Activated T-helper 1 cell treated with anti-CD3 and anti-CD28 coated beads, Interleukin-12 subunit alpha, Interleukin-12 subunit beta, Interleukin-2, Interleukin-4 antibody, amounts not matched to agents 30 ng/mL and 10 ng/mL and 1 ng/mL, durations not matched to agents 14 hours and 24 hours and 36 hours (primary cell): ENCODE measurements around the gene CDCP1. TPM values are rescaled to one million over a fixed set of nuclear protein-coding genes. Genes with fewer than 3 reads are reported as not detected.

Experiments
- DNase-seq: peaks from one replicate; pipeline ENCODE4 v3.0.0; 2021; ENCODE audit warnings: low spot score
- H3K27ac Mint-ChIP-seq: one replicate; pipeline ENCODE4 v1.8.0; 2021; ENCODE audit warnings: mild to moderate bottlenecking, mixed read lengths
- H3K27me3 Mint-ChIP-seq: one replicate; pipeline ENCODE4 v1.8.0; 2022; ENCODE audit warnings: mild to moderate bottlenecking, moderate library complexity, mixed read lengths; ENCODE audit not compliant: insufficient read depth
- H3K36me3 Mint-ChIP-seq: one replicate; pipeline ENCODE4 v1.8.0; 2021; ENCODE audit warnings: low read depth, mixed read lengths
- H3K4me1 Mint-ChIP-seq: one replicate; pipeline ENCODE4 v1.8.0; 2021; ENCODE audit warnings: low read depth, mixed read lengths
- H3K4me3 Mint-ChIP-seq: one replicate; pipeline ENCODE4 v1.8.0; 2021; ENCODE audit warnings: mild to moderate bottlenecking, moderate library complexity, mixed read lengths
- H3K9me3 Mint-ChIP-seq: one replicate; pipeline ENCODE4 v1.8.0; 2021; ENCODE audit warnings: mixed read lengths
- intact Hi-C: fragments of 100-400 bp; cut with micrococcal nuclease; formaldehyde crosslinking; loops from one replicate; pipeline ENCODE4 v1.15.1; 2024
- total RNA-seq: library from RNA; stranded (reverse); gene quantifications from 2 replicates; pipeline ENCODE4 v1.2.3, GENCODE V29; 2022

Gene CDCP1
- total RNA-seq, 1 donor from 2014 or later, result 1.2 TPM

DNA sequence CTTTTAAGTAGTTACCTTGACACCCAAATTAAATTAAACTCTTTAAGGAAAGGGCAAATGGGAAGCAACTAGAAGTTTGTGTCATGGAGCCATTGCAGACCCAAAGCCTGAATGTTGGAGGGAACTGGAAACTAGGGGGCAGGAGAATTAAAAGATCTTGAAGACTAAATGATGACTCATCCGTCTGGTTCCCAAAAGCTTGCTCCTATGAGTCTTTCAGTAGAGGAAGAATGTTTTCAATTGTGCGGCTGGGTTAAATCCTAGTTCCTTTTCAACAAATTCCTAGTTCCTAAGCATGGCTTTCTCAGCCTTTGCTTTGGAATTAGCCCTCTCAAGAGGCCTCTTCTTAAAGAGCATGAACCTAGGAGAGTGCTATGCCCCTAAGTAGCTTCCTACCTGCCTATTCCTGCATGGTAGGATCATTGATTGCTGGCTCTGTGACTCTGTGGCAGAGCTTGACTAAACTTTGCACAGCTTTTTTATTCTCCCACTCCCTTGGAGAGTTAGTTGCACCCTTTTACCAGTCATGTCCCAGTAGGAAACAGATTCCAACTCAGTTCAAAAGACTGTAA is 102.4 kb downstream of the CDCP1 start:
- peaks cover 31% of the 10 kb centered on the region for H3K27me3 Mint-ChIP-seq
- no peak overlapping the region for H3K27ac Mint-ChIP-seq
- no peaks in the 10 kb centered on the region for H3K36me3 Mint-ChIP-seq
- no peak for DNase-seq
- no peak overlapping the region for H3K4me3 Mint-ChIP-seq
- peaks cover 24% of the 10 kb centered on the region for H3K4me1 Mint-ChIP-seq
- H3K9me3 Mint-ChIP-seq, result no peaks in the 10 kb centered on the region
- intact Hi-C loops, result no loop called here

DNA sequence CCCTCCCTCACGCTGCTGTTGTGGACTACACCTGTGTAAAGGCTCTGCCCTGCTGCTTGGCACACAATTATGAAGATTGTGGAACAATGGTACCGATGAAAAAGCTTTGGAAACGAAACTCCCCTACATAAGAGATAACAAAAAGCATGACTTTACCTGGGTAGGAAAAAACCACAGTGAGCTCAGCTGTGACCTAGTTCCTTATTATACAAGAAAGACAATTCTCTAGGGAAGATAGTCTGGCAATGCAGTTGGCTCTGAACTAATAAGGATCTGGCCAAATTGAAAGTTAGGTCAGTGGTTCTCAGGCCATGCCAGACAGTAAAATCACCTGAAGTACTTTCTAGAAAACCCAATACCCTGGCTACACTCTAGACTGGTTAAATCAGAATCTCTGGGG is 104.0 kb downstream of the CDCP1 start:
- intact Hi-C loops, result no loop called here
- DNase-seq, result no peak
- no peak overlapping the region for H3K4me3 Mint-ChIP-seq
- H3K27me3 Mint-ChIP-seq, result peaks cover 28% of the 10 kb centered on the region
- H3K4me1 Mint-ChIP-seq, result peaks cover 24% of the 10 kb centered on the region
- no peaks in the 10 kb centered on the region for H3K9me3 Mint-ChIP-seq
- no peaks in the 10 kb centered on the region for H3K36me3 Mint-ChIP-seq
- H3K27ac Mint-ChIP-seq, result no peak overlapping the region

DNA sequence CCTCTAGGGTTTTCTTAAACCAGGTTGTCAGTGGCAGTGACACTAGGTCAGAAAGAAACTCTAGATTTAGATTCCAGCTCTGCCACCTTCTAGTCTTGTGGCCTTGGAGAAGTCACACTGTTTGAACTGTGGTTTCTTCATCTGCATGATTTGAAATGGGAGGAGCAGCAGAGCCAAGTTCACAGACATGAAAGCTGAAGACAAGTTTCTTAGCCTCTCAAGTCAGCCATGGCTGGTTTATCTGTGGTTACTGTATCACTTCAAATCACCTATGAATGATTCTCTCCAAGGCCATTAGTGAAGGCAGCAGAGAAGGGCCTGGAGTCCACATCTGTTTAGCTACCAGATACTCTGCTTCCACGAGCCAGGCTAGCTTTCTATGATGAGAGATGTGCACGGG is 104.5 kb downstream of the CDCP1 start:
- H3K36me3 Mint-ChIP-seq, result no peaks in the 10 kb centered on the region
- H3K27ac Mint-ChIP-seq, result no peak overlapping the region
- H3K4me1 Mint-ChIP-seq, result peaks cover 24% of the 10 kb centered on the region
- H3K27me3 Mint-ChIP-seq, result peaks cover 28% of the 10 kb centered on the region
- intact Hi-C loops, result loop anchor here (2.0 kb wide), 3 partner anchors 13 to 467 kb away; no protein-coding TSS in a partner anchor
- no peak for DNase-seq
- no peak overlapping the region for H3K4me3 Mint-ChIP-seq
- H3K9me3 Mint-ChIP-seq, result no peaks in the 10 kb centered on the region

DNA sequence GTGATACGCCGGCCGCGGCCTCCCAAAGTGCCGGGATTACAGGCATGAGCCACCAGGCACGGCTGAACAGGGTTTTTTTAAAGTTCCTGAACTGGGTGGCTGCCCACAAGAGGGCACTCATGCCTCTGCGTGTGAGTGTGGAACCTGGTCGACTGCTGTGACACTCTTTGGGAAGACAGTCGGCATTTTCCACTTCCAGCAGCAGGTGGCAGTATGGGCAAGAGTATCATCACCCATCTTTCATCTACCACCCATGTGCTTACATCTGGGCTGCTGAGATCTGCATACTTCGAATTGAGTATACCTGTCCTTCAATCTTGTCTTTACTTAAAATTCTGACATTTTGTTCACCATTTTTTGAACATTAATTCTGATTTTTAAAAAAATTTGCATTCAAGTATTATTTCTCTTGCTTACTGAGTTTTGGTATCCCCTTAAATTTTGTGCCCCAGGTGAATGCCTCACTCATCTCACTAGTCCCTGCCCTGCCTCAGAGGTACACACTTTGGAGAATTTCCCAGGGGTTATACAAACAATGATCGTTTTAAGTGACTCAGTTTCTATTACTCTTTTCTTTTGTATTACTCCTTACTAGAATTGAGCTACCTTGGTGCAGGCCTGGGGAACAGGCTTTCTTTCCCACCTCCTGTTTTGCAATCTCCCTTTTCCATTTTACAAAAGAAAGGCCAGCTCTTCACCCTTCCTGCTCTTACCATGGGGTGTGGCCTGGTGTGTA is 108.3 kb downstream of the CDCP1 start:
- Mint-ChIP-seq H3K9me3 (no peaks in the 10 kb centered on the region), H3K27me3 (peaks cover 30% of the 10 kb centered on the region), H3K36me3 (no peaks in the 10 kb centered on the region), H3K4me1 (peaks cover 42% of the 10 kb centered on the region), H3K27ac (no peak overlapping the region), H3K4me3 (no peak overlapping the region)
- peak; percentile 84 for DNase-seq
- intact Hi-C loops, result loop anchor here (1.0 to 5.0 kb wide), 8 partner anchors 61 to 879 kb away; partner anchors contain the start of genes EXOSC7, LARS2, LIMD1 and ZDHHC3

DNA sequence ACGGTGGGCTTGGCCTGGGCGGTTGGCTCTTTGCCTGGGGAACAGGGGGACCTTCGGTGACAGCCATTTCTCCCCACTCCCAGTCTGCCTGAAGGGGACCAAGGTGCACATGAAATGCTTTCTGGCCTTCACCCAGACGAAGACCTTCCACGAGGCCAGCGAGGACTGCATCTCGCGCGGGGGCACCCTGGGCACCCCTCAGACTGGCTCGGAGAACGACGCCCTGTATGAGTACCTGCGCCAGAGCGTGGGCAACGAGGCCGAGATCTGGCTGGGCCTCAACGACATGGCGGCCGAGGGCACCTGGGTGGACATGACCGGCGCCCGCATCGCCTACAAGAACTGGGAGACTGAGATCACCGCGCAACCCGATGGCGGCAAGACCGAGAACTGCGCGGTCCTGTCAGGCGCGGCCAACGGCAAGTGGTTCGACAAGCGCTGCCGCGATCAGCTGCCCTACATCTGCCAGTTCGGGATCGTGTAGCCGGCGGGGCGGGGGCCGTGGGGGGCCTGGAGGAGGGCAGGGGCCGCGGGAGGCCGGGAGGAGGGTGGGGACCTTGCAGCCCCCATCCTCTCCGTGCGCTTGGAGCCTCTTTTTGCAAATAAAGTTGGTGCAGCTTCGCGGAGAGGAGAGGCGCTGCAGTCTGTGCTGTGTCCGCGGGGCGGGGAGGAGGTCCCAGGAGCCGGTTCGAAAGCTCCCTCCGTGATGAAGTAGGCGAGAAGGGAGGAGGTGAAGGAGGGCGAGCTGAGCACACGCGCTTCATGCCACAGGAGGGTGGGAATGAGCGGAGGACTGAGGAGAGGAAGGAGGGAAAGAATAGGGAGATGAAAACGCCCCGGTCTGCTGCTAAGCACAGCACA is 110.5 kb downstream of the CDCP1 start:
- no peak for DNase-seq
- intact Hi-C loops, result loop anchor here (2.0 to 5.0 kb wide), 3 partner anchors 59 to 882 kb away; partner anchors contain the start of genes EXOSC7 and ZDHHC3
- no peaks in the 10 kb centered on the region for H3K36me3 Mint-ChIP-seq
- H3K9me3 Mint-ChIP-seq, result no peaks in the 10 kb centered on the region
- H3K4me3 Mint-ChIP-seq, result peak overlapping the region; percentile 51
- peaks cover 26% of the 10 kb centered on the region for H3K27me3 Mint-ChIP-seq
- H3K4me1 Mint-ChIP-seq, result peaks cover 22% of the 10 kb centered on the region
- H3K27ac Mint-ChIP-seq, result peak overlapping the region; percentile 38

DNA sequence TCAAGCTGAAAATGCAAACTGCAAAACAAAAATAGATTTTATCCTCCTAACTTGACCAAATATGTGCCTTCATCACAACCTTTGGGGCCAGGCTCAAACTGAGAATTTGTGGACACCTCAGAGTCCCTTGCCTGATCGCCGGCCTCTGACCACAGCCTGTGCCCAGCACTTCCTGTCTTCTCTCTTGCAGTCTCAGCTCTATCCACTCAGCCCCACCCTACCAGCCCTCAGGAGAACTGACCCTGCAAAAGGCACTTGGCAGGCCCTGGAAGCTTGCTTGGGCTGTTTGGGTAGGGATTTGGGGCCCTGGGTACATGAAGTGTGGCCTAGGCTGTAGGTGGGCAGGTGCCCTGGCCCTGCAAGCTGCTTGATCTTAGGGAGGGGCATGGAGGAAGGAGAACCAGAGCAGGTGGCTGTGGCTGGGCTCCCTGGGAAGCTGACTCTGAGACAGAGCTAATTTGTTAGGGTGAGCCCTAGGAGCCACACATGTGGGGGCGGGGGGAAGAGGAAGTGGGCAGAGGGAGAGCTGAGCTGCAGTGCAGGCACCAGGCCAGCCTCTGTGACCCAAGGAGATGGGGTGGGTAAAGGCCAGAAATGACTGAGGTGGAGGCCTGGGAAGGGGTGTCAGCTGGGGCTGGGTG is 111.4 kb downstream of the CDCP1 start:
- intact Hi-C loops, result loop anchor here (5.0 kb wide), 1 partner anchor 883 kb away; no protein-coding TSS in a partner anchor
- peak; percentile 13 for DNase-seq
- Mint-ChIP-seq H3K4me1 (peaks cover 18% of the 10 kb centered on the region), H3K9me3 (no peaks in the 10 kb centered on the region), H3K36me3 (no peaks in the 10 kb centered on the region), H3K4me3 (no peak overlapping the region), H3K27ac (peak overlapping the region; percentile 8), H3K27me3 (peaks cover 27% of the 10 kb centered on the region)

DNA sequence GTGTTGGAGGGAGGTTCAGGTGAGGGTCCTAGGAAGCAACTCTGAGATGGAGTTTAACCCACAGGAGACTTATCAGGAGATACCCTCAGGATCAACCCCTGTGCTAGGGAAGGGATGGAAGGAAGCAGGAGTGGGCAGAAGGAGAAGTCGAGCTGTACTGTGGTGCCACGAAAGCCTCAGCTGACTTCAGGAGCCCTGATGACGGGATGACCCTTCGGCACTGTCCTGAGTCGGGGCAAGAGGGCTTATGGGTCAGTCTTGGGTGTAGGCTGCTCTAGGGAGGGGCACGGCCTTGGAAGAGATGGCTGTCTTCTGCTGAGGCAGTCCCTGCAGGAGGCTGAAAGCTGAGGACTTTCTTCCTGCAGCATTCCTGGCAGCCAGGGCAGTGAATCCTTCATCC is 112.4 kb downstream of the CDCP1 start:
- no peak overlapping the region for H3K27ac Mint-ChIP-seq
- H3K4me1 Mint-ChIP-seq, result peaks cover 18% of the 10 kb centered on the region
- H3K4me3 Mint-ChIP-seq, result no peak overlapping the region
- DNase-seq, result no peak
- intact Hi-C loops, result no loop called here
- H3K27me3 Mint-ChIP-seq, result peaks cover 25% of the 10 kb centered on the region
- H3K36me3 Mint-ChIP-seq, result no peaks in the 10 kb centered on the region
- H3K9me3 Mint-ChIP-seq, result no peaks in the 10 kb centered on the region

Other genes starting within 250 kb of the CDCP1 start
- gene ZDHHC3, start 170.2 kb downstream of the CDCP1 start, total RNA-seq, result 46.6 and 47.5 TPM in 2 replicates
- 93.6 and 94.4 TPM in 2 replicates for gene EXOSC7, start 170.1 kb downstream of the CDCP1 start, total RNA-seq
- not detected in 2 replicates for gene CLEC3B, start 120.1 kb downstream of the CDCP1 start, total RNA-seq
- gene TMEM158, start 79.9 kb upstream of the CDCP1 start, total RNA-seq, result 0.26 and 0.61 TPM in 2 replicates
- 30.4 and 35.8 TPM in 2 replicates for gene LARS2, start 242.2 kb upstream of the CDCP1 start, total RNA-seq